ENCODE data around the gene FXYD1.

- TF ChIP-seq CTCF (IDR thresholded peaks at IDR 0.05; ENCODE audit: insufficient read depth, low read length) (no peak), REST (IDR thresholded peaks at IDR 0.05; ENCODE audit: insufficient replicate concordance, low read depth) (no peak)
Observed at GRCh38 chr19:35144259-35144599, 5.6 kb downstream of the FXYD1 start.
